TTC549 (cell line): ENCODE results near the gene AMOTL1.

Experiments
- FAIRE-seq: peaks from 2 replicates; lab custom pipeline; 2012; peaks lifted over from hg19 to GRCh38; lab: Jason Lieb, UNC

The AMOTL1 gene

DNA sequence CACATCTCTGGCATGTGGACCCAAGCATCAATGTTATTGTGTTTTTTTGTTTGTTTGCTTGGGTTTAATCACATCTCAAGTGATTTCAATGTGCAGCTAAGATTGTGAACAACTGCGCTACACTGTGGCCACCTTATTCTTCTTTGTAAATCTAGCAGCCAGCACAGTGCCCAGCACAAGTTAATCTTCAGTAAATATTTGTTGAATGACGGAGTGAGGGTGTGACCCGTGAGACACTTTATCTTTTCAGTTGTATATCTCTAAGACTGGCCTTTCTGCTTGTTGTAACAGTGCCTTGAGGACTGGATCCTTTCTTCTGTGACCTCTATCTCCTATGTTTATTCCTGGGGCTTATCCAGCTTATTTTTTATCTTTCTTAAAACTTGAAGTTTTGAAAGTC is 21.4 kb upstream of the AMOTL1 start:
- no peak for FAIRE-seq

- no peak for FAIRE-seq
These were observed 21.0 kb upstream of the AMOTL1 start for GRCh38 chr11:94747146-94747545.

GRCh38 chr11:94747601-94748041 is 20.5 kb upstream of the AMOTL1 start:
- no peak for FAIRE-seq

- no peak for FAIRE-seq
These were observed 18.8 kb upstream of the AMOTL1 start for GRCh38 chr11:94749369-94749768.

- no peak for FAIRE-seq
These were observed 17.6 kb upstream of the AMOTL1 start for GRCh38 chr11:94750319-94751217.

DNA sequence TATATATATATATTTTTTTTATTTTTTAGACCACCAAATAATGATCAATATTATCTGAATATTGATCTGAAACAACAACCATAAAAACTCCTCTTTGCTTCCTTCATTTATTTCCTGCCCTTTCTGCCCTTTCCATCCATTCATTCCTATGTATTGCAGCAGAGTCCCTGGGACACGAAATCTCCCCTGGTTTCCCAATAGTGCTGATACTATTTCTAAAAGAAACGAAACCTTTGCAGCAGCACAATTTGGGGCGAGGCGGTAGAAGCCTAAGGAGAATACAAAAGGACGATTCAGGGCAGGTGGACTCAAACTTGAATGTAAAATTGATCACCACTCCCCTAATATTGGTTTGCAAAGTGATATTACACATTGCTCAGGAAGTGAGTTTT is 16.9 kb upstream of the AMOTL1 start:
- no peak for FAIRE-seq

GRCh38 chr11:94751786-94752185 is 16.4 kb upstream of the AMOTL1 start:
- FAIRE-seq, result no peak

GRCh38 chr11:94753630-94754029 is 14.5 kb upstream of the AMOTL1 start:
- no peak for FAIRE-seq

- FAIRE-seq, result no peak
These were observed 13.8 kb upstream of the AMOTL1 start for GRCh38 chr11:94754335-94754734.

DNA sequence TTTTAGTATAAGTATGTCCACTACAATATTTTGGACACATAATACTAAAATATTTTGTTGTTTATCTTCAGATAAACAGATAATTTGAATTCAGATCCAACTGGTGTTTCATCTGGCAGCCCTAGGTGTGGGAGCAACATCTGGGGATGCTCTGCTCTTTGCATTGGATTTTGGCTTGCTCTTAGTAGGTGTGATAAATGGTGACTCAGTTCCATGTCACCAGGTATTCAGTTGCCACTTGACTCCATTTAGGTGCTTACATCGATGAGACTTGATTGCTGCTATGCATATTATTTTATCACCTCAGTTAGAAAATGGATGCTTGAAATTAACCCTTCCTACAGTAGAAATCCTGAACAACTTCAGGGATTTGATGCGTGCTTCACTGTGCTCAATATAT is 13.3 kb upstream of the AMOTL1 start:
- FAIRE-seq, result no peak

DNA sequence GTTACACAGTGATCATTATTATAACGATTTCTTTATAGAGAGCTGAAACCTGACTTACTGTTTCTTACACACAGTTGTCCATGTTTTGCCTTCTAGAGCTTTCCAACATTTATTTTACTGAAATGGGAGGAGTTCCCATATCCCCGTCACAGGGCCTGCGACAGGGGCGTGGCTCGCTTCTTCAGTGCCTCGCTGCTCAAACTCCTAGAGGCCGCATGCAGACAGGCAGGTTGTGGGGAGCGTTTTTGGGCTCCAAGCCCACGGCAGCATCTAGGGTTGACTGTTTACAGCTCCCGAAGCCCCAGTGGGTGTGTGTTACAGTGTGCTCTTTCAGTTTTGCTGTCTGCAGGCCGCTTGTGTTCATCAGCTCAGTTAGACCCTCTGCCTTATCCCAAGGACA is 12.7 kb upstream of the AMOTL1 start:
- no peak for FAIRE-seq

DNA sequence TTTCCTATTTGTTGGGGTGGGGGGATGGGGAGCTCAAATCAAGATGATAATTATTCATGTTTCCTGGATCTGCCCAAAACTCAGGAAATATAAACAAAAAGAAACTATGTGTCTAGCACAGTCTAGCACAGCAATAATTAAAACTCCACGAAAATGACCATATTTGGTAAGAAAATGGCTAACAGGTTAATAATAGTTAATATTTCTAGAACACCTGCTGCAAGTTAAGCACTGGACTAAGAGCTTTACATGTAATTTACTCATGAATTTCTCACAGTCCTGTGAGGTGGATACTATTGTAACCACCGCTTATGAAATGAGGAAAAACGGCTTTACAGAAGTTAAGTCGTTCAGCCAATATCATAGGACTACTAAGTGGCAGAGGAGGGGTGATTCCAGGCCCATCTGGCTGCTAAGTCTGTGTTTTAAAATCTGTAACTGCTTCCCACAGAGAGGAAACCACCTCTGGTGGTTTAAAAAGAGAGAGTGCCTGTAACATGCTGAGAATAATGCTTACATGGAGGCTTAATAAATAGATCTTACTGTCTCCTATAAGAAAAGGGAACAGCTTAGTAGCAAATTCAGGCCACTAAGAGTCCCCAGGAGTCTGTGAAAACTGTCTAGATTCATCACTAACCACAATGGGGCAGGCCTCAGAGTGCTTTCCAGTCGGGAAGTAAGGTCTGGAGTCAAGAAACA is 11.0 kb upstream of the AMOTL1 start:
- no peak for FAIRE-seq

GRCh38 chr11:94758666-94759065 is 9.5 kb upstream of the AMOTL1 start:
- no peak for FAIRE-seq

DNA sequence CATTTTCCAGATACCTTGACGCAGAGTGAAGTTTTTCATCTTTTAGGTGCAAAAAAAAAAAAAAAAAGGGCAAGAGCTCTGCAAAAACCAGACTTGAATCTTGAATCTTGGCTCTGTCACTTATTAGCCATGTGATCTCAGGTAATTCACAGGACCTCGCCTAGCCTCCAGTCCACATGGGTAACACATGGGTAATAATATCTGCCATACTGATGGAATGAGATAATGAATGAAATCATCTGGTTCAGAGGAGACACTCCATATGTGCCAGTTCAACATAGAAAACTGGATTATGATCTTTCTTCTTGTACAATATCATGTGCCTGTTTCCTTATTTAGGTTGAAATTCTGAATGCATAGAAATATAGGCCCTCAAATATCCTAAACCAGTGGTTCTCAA is 8.6 kb upstream of the AMOTL1 start:
- FAIRE-seq, result no peak

- FAIRE-seq, result no peak
These were observed 7.9 kb upstream of the AMOTL1 start for GRCh38 chr11:94760296-94760695.

DNA sequence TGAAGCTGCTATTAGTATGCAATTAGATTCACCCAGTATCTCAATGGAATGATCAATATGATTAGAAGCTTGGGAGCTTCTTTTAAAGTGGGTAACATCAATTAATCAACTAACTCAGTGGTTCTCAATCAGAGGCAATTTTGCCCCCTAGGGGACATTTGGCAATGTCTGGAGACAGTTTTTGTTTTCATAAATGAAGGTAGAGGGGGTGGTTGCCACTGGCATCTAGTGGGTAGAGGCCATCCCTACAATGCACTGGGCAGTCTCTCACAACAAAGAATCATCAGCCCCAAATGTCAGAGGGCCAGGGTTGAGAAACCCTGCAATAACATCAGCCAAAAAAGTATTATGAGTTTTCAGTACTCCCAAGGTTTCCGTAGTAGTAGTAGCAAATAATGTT is 5.9 kb upstream of the AMOTL1 start:
- FAIRE-seq, result no peak

- FAIRE-seq, result no peak
These were observed 5.2 kb upstream of the AMOTL1 start for GRCh38 chr11:94762995-94763394.

GRCh38 chr11:94766713-94767206 is 1.4 kb upstream of the AMOTL1 start:
- FAIRE-seq, result no peak

GRCh38 chr11:94767291-94767690 is 865 bp upstream of the AMOTL1 start:
- no peak for FAIRE-seq

GRCh38 chr11:94768602-94769541 is 716 bp downstream of the AMOTL1 start:
- FAIRE-seq, result no peak

GRCh38 chr11:94769880-94770279 is 1.7 kb downstream of the AMOTL1 start:
- FAIRE-seq, result no peak

GRCh38 chr11:94770563-94771120 is 2.5 kb downstream of the AMOTL1 start:
- no peak for FAIRE-seq
